SKM-1 (cell line): Measurements from ENCODE around the gene IRF1.
A peak's percentile ranks its signal among the peaks of the same experiment; 100 is the strongest.
"Not testable (repeated sequence)": the region's sequence is repeated elsewhere in the genome, so short reads cannot be mapped to it uniquely, and the experiment has no call there.

Experiments used
- DNase-seq: peaks from one replicate; lab custom pipeline; 2025; ENCODE audit not compliant: unreplicated experiment; lab: John Stamatoyannopoulos, UW

Gene IRF1

GRCh38 chr5:132490484-132491367 is at the start of gene IRF1:
Gene IRF1 (minus strand): TSS chr5:132490773. CDS start chr5:132489478, 1,295 bp downstream.
- peak; percentile 84 for DNase-seq

GRCh38 chr5:132540149-132540548 is 49.6 kb upstream of the IRF1 start:
- DNase-seq, result no peak

GRCh38 chr5:132539716-132540115 is 49.1 kb upstream of the IRF1 start:
- no peak for DNase-seq

- DNase-seq, result no peak
Observed at GRCh38 chr5:132530946-132531345, 40.4 kb upstream of the IRF1 start.

- DNase-seq, result peak; percentile 4
Observed at GRCh38 chr5:132528866-132529634, 38.5 kb upstream of the IRF1 start.

- DNase-seq, result no peak
Observed at GRCh38 chr5:132528021-132528420, 37.4 kb upstream of the IRF1 start.

GRCh38 chr5:132526974-132527564 is 36.5 kb upstream of the IRF1 start:
- no peak for DNase-seq

GRCh38 chr5:132526290-132526973 is 35.9 kb upstream of the IRF1 start:
- DNase-seq, result peak; percentile 49

- no peak for DNase-seq
Observed at GRCh38 chr5:132525299-132525724, 34.7 kb upstream of the IRF1 start.

GRCh38 chr5:132524877-132525276 is 34.3 kb upstream of the IRF1 start:
- DNase-seq, result not testable (repeated sequence)

- not testable (repeated sequence) for DNase-seq
Observed at GRCh38 chr5:132522067-132522466, 31.5 kb upstream of the IRF1 start.

GRCh38 chr5:132513618-132514336 is 23.2 kb upstream of the IRF1 start:
- DNase-seq, result not testable (repeated sequence)

- no peak for DNase-seq
Observed at GRCh38 chr5:132510076-132510475, 19.5 kb upstream of the IRF1 start.

- no peak for DNase-seq
Observed at GRCh38 chr5:132506094-132506692, 15.6 kb upstream of the IRF1 start.

GRCh38 chr5:132505641-132506040 is 15.1 kb upstream of the IRF1 start:
- no peak for DNase-seq

- DNase-seq, result no peak
Observed at GRCh38 chr5:132504746-132505145, 14.2 kb upstream of the IRF1 start.

GRCh38 chr5:132503244-132503643 is 12.7 kb upstream of the IRF1 start:
- DNase-seq, result no peak

- DNase-seq, result no peak
Observed at GRCh38 chr5:132501961-132502931, 11.7 kb upstream of the IRF1 start.

- no peak for DNase-seq
Observed at GRCh38 chr5:132501629-132501956, 11.0 kb upstream of the IRF1 start.
